CD4-positive, alpha-beta T cell (primary cell): Measurements from ENCODE around the gene SLC22A7. TPM values are rescaled to one million over a fixed set of nuclear protein-coding genes. Genes with fewer than 3 reads are reported as not detected.

Experiments
- ATAC-seq: fragments of 200-7000 bp; cut with Tn5 transposase; one replicate; pipeline ENCODE4 v1.10.0; 2022; ENCODE audit warnings: mild to moderate bottlenecking; ENCODE audit not compliant: poor library complexity
- CTCF ChIA-PET: fragments of 350-600 bp; sonication (Branson Sonifier 250); formaldehyde crosslinking; loops from one replicate; lab custom pipeline; 2021; ENCODE audit warnings: antibody characterized with exemption, inconsistent platforms; lab: Charles Lee
- POLR2A ChIA-PET: fragments of 350-600 bp; sonication (Branson Sonifier 250); formaldehyde crosslinking; loops from one replicate; lab custom pipeline; 2021; ENCODE audit warnings: antibody characterized with exemption, inconsistent platforms; lab: Charles Lee
- DNase-seq, 14 experiments: peaks; one replicate each; pipeline ENCODE4 v3.0.0-alpha.2; 2013 to 2020; ENCODE audit warnings: mixed read lengths in 2 of 14
- H3K27ac ChIP-seq, 2 donors: one replicate each; pipeline versions ENCODE4 v1.5.1 to v1.7.0; 2013; ENCODE audit warnings: low read length in 2 of 2, low read depth in 1 of 2, mild to moderate bottlenecking in 1 of 2
- H3K27me3 ChIP-seq, 2 experiments: 1 replicate in 1 of 2; 2 replicates in 1 of 2; pipeline versions ENCODE4 v1.6.1 to v1.7.0; 2013; ENCODE audit warnings: low read length in 2 of 2, control low read depth in 1 of 2, mild to moderate bottlenecking in 1 of 2, moderate library complexity in 1 of 2; ENCODE audit not compliant: insufficient read depth in 2 of 2, control insufficient read depth in 1 of 2
- H3K36me3 ChIP-seq: one replicate; pipeline ENCODE4 v1.6.1; 2013; ENCODE audit warnings: low read length, control low read depth; ENCODE audit not compliant: insufficient read depth
- H3K4me1 ChIP-seq: one replicate; pipeline ENCODE4 v1.6.1; 2013; ENCODE audit warnings: low read length, control low read depth; ENCODE audit not compliant: insufficient read depth
- H3K4me3 ChIP-seq: one replicate; pipeline ENCODE4 v1.5.1; 2013; ENCODE audit warnings: mild to moderate bottlenecking, low read length, moderate library complexity
- H3K9me3 ChIP-seq, 2 experiments: 1 replicate in 1 of 2; 2 replicates in 1 of 2; pipeline versions ENCODE4 v1.6.1 to v1.7.0; 2013; ENCODE audit warnings: low read length in 2 of 2, mild to moderate bottlenecking in 2 of 2, control low read depth in 1 of 2, moderate library complexity in 1 of 2; ENCODE audit not compliant: control insufficient read depth in 1 of 2, insufficient read depth in 1 of 2
- H3K27ac Mint-ChIP-seq: one replicate; pipeline ENCODE4 v1.8.0; 2020; ENCODE audit warnings: mixed read lengths
- H3K27me3 Mint-ChIP-seq: one replicate; pipeline ENCODE4 v1.8.0; 2021; ENCODE audit warnings: mixed read lengths
- H3K36me3 Mint-ChIP-seq: one replicate; pipeline ENCODE4 v1.8.0; 2021; ENCODE audit warnings: low read depth, mixed read lengths
- H3K4me1 Mint-ChIP-seq: one replicate; pipeline ENCODE4 v1.8.0; 2021; ENCODE audit warnings: low read depth, mixed read lengths
- H3K4me3 Mint-ChIP-seq: one replicate; pipeline ENCODE4 v1.8.0; 2020; ENCODE audit warnings: mild to moderate bottlenecking, mixed read lengths
- H3K9me3 Mint-ChIP-seq: one replicate; pipeline ENCODE4 v1.8.0; 2020; ENCODE audit warnings: mixed read lengths
- intact Hi-C, 2 experiments: fragments of 100-400 bp; cut with DNase I in 1 of 2; cut with micrococcal nuclease in 1 of 2; formaldehyde crosslinking; loops; one replicate each; pipeline versions ENCODE4 v1.15.1 to v1.9.0; 2023 to 2025; cut with DNase I, micrococcal nuclease
- total RNA-seq, 174 experiments: library from RNA in 2 of 174; stranded (reverse) in 2 of 174; gene quantifications; one replicate each; pipeline ENCODE4 v1.2.3 and lab custom pipeline; 2021 to 2026
- TF ChIP-seq, protein P1 (sequence below): fragments of 200-600 bp; IDR thresholded peaks from one replicate; pipeline ENCODE4 v1.8.0; 2022; ENCODE audit warnings: antibody characterized with exemption, mild to moderate bottlenecking

SLC22A7 gene
- total RNA-seq, 2 experiments from 2014 or later = not detected

GRCh38 chr6:43298565-43299337, 691 bp downstream of the SLC22A7 start:
- H3K27me3 Mint-ChIP-seq = peaks cover 13% of the 10 kb centered on the region
- Histone ChIP-seq H3K36me3 (no peaks in the 10 kb centered on the region), H3K4me1 (no peaks in the 10 kb centered on the region), H3K27ac (no peak overlapping the region), H3K9me3 (no peaks in the 10 kb centered on the region), H3K4me3 (no peak overlapping the region), H3K27me3 (peaks cover 0 to 5% of the 10 kb centered on the region in 2 experiments)
- H3K4me3 Mint-ChIP-seq = no peak overlapping the region
- ATAC-seq (no peak), DNase-seq (no peak)
- intact Hi-C loops = loop anchor here in 1 of 2 experiments (10.0 kb wide), 1 partner anchor 46 kb away; no protein-coding TSS in a partner anchor
- H3K36me3 Mint-ChIP-seq = no peaks in the 10 kb centered on the region
- CTCF ChIA-PET = interaction anchor here (1.2 kb wide), 1 partner anchor 9 kb away, joined by 3 read pairs; no protein-coding TSS in a partner anchor
- no peak overlapping the region for H3K27ac Mint-ChIP-seq
- POLR2A ChIA-PET = no interaction called here
- no peaks in the 10 kb centered on the region for H3K4me1 Mint-ChIP-seq
- TF ChIP-seq, protein P1, sequence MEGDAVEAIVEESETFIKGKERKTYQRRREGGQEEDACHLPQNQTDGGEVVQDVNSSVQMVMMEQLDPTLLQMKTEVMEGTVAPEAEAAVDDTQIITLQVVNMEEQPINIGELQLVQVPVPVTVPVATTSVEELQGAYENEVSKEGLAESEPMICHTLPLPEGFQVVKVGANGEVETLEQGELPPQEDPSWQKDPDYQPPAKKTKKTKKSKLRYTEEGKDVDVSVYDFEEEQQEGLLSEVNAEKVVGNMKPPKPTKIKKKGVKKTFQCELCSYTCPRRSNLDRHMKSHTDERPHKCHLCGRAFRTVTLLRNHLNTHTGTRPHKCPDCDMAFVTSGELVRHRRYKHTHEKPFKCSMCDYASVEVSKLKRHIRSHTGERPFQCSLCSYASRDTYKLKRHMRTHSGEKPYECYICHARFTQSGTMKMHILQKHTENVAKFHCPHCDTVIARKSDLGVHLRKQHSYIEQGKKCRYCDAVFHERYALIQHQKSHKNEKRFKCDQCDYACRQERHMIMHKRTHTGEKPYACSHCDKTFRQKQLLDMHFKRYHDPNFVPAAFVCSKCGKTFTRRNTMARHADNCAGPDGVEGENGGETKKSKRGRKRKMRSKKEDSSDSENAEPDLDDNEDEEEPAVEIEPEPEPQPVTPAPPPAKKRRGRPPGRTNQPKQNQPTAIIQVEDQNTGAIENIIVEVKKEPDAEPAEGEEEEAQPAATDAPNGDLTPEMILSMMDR = no peak
- no peaks in the 10 kb centered on the region for H3K9me3 Mint-ChIP-seq

GRCh38 chr6:43299338-43300293, 1.6 kb downstream of the SLC22A7 start:
- peaks cover 0 to 5% of the 10 kb centered on the region in 2 experiments for H3K27me3 ChIP-seq
- no peaks in the 10 kb centered on the region for H3K36me3 Mint-ChIP-seq
- ChIA-PET POLR2A (no interaction called here), CTCF (interaction anchor here (1.2 kb wide), 1 partner anchor 8 kb away, joined by 3 read pairs; no protein-coding TSS in a partner anchor)
- TF ChIP-seq, protein P1 = no peak
- no peak for ATAC-seq
- H3K4me3 ChIP-seq = no peak overlapping the region
- no peak overlapping the region for H3K27ac Mint-ChIP-seq
- no peaks in the 10 kb centered on the region for H3K9me3 ChIP-seq
- intact Hi-C loops = loop anchor here in 1 of 2 experiments (10.0 kb wide), 1 partner anchor 45 kb away; no protein-coding TSS in a partner anchor
- no peaks in the 10 kb centered on the region for H3K36me3 ChIP-seq
- no peaks in the 10 kb centered on the region for H3K9me3 Mint-ChIP-seq
- peaks cover 13% of the 10 kb centered on the region for H3K27me3 Mint-ChIP-seq
- H3K4me3 Mint-ChIP-seq = no peak overlapping the region
- no peaks in the 10 kb centered on the region for H3K4me1 ChIP-seq
- no peak overlapping the region for H3K27ac ChIP-seq
- no peaks in the 10 kb centered on the region for H3K4me1 Mint-ChIP-seq
- DNase-seq = no peak

- no peak overlapping the region for H3K27ac Mint-ChIP-seq
- Histone ChIP-seq H3K27me3 (peaks cover 0 to 5% of the 10 kb centered on the region in 2 experiments), H3K27ac (no peak overlapping the region), H3K36me3 (no peaks in the 10 kb centered on the region), H3K9me3 (no peaks in the 10 kb centered on the region), H3K4me1 (no peaks in the 10 kb centered on the region), H3K4me3 (no peak overlapping the region)
- POLR2A ChIA-PET = no interaction called here
- H3K4me3 Mint-ChIP-seq = no peak overlapping the region
- H3K9me3 Mint-ChIP-seq = no peaks in the 10 kb centered on the region
- TF ChIP-seq, protein P1 = no peak
- intact Hi-C loops = no loop called here
- no peak for ATAC-seq
- CTCF ChIA-PET = no interaction called here
- no peaks in the 10 kb centered on the region for H3K4me1 Mint-ChIP-seq
- H3K36me3 Mint-ChIP-seq = no peaks in the 10 kb centered on the region
- H3K27me3 Mint-ChIP-seq = peaks cover 13% of the 10 kb centered on the region
- no peak for DNase-seq
These were observed 3.2 kb downstream of the SLC22A7 start for GRCh38 chr6:43301081-43301870.
